ENCODE data around the gene JARID2.
"Not testable (repeated sequence)": the region's sequence is repeated elsewhere in the genome, so short reads cannot be mapped to it uniquely, and the experiment has no call there.

The JARID2 gene

GRCh38 chr6:15405129-15406068 lies 159.5 kb downstream of the JARID2 start:
- no peak for DNase-seq

- DNase-seq, result no peak
These were observed 160.6 kb downstream of the JARID2 start for GRCh38 chr6:15406452-15406851.

- no peak for DNase-seq
These were observed 162.1 kb downstream of the JARID2 start for GRCh38 chr6:15408008-15408407.

GRCh38 chr6:15408758-15409157 lies 162.9 kb downstream of the JARID2 start:
- no peak for DNase-seq

GRCh38 chr6:15409301-15410125 lies 163.6 kb downstream of the JARID2 start:
- no peak for DNase-seq

- no peak for DNase-seq
These were observed 164.2 kb downstream of the JARID2 start for GRCh38 chr6:15410126-15410391.

- peak; percentile 50 for DNase-seq
These were observed 164.9 kb downstream of the JARID2 start for GRCh38 chr6:15410752-15411151.

- no peak for DNase-seq
These were observed 165.9 kb downstream of the JARID2 start for GRCh38 chr6:15411766-15412165.

GRCh38 chr6:15412767-15413166 lies 166.9 kb downstream of the JARID2 start:
- DNase-seq, result no peak

GRCh38 chr6:15413466-15414234 lies 167.8 kb downstream of the JARID2 start:
- no peak for DNase-seq

- DNase-seq, result no peak
These were observed 168.4 kb downstream of the JARID2 start for GRCh38 chr6:15414235-15414612.

- not testable (repeated sequence) for DNase-seq
These were observed 169.8 kb downstream of the JARID2 start for GRCh38 chr6:15415622-15416021.

GRCh38 chr6:15416932-15417509 lies 171.2 kb downstream of the JARID2 start:
- no peak for DNase-seq

GRCh38 chr6:15417811-15418210 lies 171.9 kb downstream of the JARID2 start:
- peak; percentile 73 for DNase-seq

- DNase-seq, result no peak
These were observed 173.6 kb downstream of the JARID2 start for GRCh38 chr6:15419493-15419892.

- DNase-seq, result peak; percentile 53
These were observed 175.1 kb downstream of the JARID2 start for GRCh38 chr6:15420959-15421438.

GRCh38 chr6:15421945-15422733 lies 176.3 kb downstream of the JARID2 start:
- no peak for DNase-seq

- no peak for DNase-seq
These were observed 177.6 kb downstream of the JARID2 start for GRCh38 chr6:15423286-15423993.

- no peak for DNase-seq
These were observed 180.1 kb downstream of the JARID2 start for GRCh38 chr6:15425947-15426346.

GRCh38 chr6:15426395-15426794 lies 180.5 kb downstream of the JARID2 start:
- no peak for DNase-seq

GRCh38 chr6:15426901-15427300 lies 181.0 kb downstream of the JARID2 start:
- DNase-seq, result peak; percentile 50
